ENCODE results near the gene SFI1. TPM values are rescaled to one million over a fixed set of nuclear protein-coding genes. Genes with fewer than 3 reads are reported as not detected.
A peak's percentile ranks its signal among the peaks of the same experiment; 100 is the strongest.

SFI1 gene
- total and polyA plus RNA-seq, 3 donors from 2014 or later: 48.8 to 141 (median 129) TPM

GRCh38 chr22:31577711-31578110 lies 81.4 kb downstream of the SFI1 start:
- no peak for TF ChIP-seq CTCF (IDR thresholded peaks at IDR 0.05)
- no peak for TF ChIP-seq POLR2A (IDR thresholded peaks at IDR 0.05)
- H3K36me3 ChIP-seq (ENCODE audit: low read depth, missing control alignments): no peaks in the 10 kb centered on the region
- no peaks in the 10 kb centered on the region for H3K9me3 ChIP-seq
- peak; percentile 47 for DNase-seq
- intact Hi-C loops (cut with DNase I; ENCODE audit: low total_unique reads): no loop called here
- 44 to 49% methylated on average over 5 of the region's 5 CpGs for WGBS, 2 donors
- H3K27me3 ChIP-seq: no peaks in the 10 kb centered on the region
- peaks cover 18% of the 10 kb centered on the region for H3K4me1 ChIP-seq
- peak overlapping the region in 1 of 2 donors; percentile 82 for H3K27ac ChIP-seq
- no peak overlapping the region for H3K4me3 ChIP-seq

- Histone ChIP-seq H3K27me3 (no peaks in the 10 kb centered on the region), H3K4me1 (peaks cover 18% of the 10 kb centered on the region), H3K36me3 (ENCODE audit: low read depth, missing control alignments) (no peaks in the 10 kb centered on the region), H3K27ac (no peak overlapping the region), H3K4me3 (no peak overlapping the region), H3K9me3 (no peaks in the 10 kb centered on the region)
- no peak for DNase-seq
- 60 to 71% methylated on average over 5 of the region's 5 CpGs for WGBS, 2 donors
- intact Hi-C loops (cut with DNase I; ENCODE audit: low total_unique reads): no loop called here
- TF ChIP-seq CTCF (IDR thresholded peaks at IDR 0.05) (no peak), POLR2A (IDR thresholded peaks at IDR 0.05) (no peak)
Measured at GRCh38 chr22:31578171-31578570, 81.8 kb downstream of the SFI1 start.

- Histone ChIP-seq H3K27me3 (no peaks in the 10 kb centered on the region), H3K4me1 (peaks cover 9% of the 10 kb centered on the region), H3K36me3 (ENCODE audit: low read depth, missing control alignments) (no peaks in the 10 kb centered on the region), H3K9me3 (no peaks in the 10 kb centered on the region), H3K27ac (peak overlapping the region in 1 of 2 donors; percentile 5), H3K4me3 (no peak overlapping the region)
- DNase-seq: peak; percentile 4
- TF ChIP-seq POLR2A (IDR thresholded peaks at IDR 0.05): no peak
- TF ChIP-seq CTCF (IDR thresholded peaks at IDR 0.05): no peak
- WGBS, 2 donors: 60 to 64% methylated on average over 1 of the region's 1 CpG
- intact Hi-C loops (cut with DNase I; ENCODE audit: low total_unique reads): no loop called here
Measured at GRCh38 chr22:31579835-31580242, 83.5 kb downstream of the SFI1 start.

GRCh38 chr22:31583861-31584485 lies 87.6 kb downstream of the SFI1 start:
- no peak overlapping the region for H3K27ac ChIP-seq

More at GRCh38 chr22:31583861-31584485, 87.6 kb downstream of the SFI1 start:
- no peaks in the 10 kb centered on the region for H3K27me3 ChIP-seq
- H3K4me3 ChIP-seq: no peak overlapping the region
- DNase-seq: no peak
- TF ChIP-seq CTCF (IDR thresholded peaks at IDR 0.05) (no peak), POLR2A (IDR thresholded peaks at IDR 0.05) (no peak)
- no peaks in the 10 kb centered on the region for H3K9me3 ChIP-seq
- intact Hi-C loops (cut with DNase I; ENCODE audit: low total_unique reads): no loop called here
- peaks cover 18% of the 10 kb centered on the region for H3K4me1 ChIP-seq
- 89 to 94% methylated on average over 3 of the region's 3 CpGs for WGBS, 2 donors
- H3K36me3 ChIP-seq (ENCODE audit: low read depth, missing control alignments): no peaks in the 10 kb centered on the region

All from testis (tissue), 3 donors.